NCI-H2196 (cell line): ENCODE data around the gene ITGA4.

Source experiments
- DNase-seq: peaks from one replicate; lab custom pipeline; 2025; ENCODE audit not compliant: unreplicated experiment; lab: John Stamatoyannopoulos, UW

The ITGA4 gene

DNA sequence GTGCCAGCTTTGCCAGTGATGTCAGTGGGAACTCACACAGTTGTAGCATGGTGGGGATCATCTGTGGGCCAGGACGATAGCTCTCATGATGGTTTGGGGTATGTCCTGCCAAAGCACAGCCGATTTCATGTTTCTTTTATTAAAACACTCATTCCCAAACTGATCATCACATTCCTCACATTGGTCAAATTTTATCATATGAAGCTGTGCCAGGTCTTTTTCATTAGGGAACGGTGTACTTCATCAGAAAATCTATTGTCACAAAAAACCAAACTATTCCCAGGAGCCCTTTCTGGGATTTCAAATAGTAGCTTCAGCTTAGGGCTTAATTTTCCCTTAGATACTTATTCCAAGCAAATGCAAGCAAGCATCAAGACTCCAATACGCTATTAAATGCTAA is 42.0 kb downstream of the ITGA4 start:
- DNase-seq = no peak

GRCh38 chr2:181500201-181500600 is 43.0 kb downstream of the ITGA4 start:
- DNase-seq = no peak

- DNase-seq = no peak
Measured at GRCh38 chr2:181515719-181516118, 58.5 kb downstream of the ITGA4 start.

- no peak for DNase-seq
Measured at GRCh38 chr2:181516992-181517391, 59.8 kb downstream of the ITGA4 start.

DNA sequence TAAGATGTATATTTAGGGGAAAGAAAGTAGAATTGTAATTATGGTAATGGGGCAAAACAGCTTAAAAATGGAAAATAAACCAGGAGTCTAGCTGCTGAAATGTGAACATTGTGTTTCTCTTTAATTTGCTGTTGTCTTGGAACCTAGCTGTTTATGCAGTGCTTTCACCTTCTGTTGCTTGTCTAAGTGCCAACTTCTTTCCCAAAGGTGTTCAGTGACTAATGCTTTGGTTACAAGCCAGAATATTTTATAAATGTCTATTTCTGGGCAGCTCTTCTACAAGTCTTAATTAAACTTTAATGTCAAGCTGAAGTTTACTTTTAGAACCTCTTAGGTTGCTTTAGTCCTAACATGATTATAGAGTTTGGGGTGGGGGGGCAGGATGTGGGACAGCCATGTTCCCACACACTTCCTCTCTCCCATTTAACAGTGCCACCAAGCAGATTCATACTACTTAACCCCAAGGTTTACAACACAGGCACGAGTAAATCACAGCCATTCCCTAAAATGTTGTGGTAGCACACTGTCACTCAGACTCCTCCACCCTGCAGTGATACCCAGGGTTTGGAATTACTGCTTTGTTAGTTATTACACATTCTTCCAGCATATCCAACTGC is 60.6 kb downstream of the ITGA4 start:
- DNase-seq = no peak

GRCh38 chr2:181520253-181520652 is 63.1 kb downstream of the ITGA4 start:
- no peak for DNase-seq

- DNase-seq = no peak
Measured at GRCh38 chr2:181523756-181524155, 66.6 kb downstream of the ITGA4 start.

DNA sequence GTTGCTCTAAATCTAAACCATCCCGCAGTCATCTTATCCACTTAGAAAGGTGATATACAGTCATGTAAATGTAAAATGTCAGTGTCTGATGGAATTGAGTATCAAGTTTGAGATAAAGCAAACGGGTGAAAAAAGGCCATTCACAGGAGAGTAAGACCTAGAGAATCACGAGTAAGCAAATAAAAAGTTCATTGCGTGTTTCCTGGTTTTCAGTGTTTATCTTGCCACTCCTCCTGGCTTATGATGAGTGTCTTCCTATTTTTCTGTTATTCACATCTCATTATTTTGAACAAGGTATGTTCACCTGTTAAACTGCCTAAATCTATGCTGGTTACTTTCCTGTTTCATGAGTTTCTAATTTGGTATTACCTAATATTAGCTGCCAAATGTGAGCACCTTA is 68.8 kb downstream of the ITGA4 start:
- no peak for DNase-seq

DNA sequence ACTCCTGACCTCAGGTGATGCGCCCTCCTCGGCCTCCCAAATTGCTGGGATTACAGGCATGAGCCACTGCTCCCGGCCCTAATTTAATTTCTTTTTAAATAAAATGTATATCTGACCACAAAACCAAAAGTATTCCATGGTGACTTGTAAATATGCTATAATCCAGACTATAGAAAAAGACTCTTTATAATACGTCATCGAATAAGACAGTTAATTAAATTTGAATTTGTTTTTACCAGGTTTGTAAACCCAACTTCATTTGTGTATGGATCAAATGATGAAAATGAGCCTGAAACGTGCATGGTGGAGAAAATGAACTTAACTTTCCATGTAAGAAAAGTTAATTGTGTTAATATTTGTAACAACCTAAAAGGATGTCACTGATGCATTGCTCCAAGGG is 69.9 kb downstream of the ITGA4 start:
- no peak for DNase-seq

DNA sequence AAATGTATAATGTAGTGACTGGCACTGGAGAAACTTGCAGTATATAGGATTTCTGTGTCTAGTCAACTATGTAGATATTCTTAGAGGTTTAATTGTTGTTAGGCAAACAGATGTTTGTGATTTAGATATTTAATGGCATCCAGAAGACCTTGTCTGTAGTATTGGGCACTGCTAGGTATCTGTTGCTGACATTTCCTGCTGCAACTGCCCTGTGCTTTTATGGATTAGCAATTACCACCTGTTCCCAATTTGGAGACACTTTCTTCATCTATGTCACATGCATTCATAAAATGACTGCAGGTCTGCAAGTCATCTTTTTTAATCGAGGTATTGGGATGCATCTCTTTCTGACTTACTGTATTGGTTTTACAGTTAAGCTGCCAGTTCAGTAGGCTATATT is 71.3 kb downstream of the ITGA4 start:
- no peak for DNase-seq

- no peak for DNase-seq
Measured at GRCh38 chr2:181536730-181537129, 79.5 kb downstream of the ITGA4 start.

- DNase-seq = no peak
Measured at GRCh38 chr2:181540421-181540820, 83.2 kb downstream of the ITGA4 start.

DNA sequence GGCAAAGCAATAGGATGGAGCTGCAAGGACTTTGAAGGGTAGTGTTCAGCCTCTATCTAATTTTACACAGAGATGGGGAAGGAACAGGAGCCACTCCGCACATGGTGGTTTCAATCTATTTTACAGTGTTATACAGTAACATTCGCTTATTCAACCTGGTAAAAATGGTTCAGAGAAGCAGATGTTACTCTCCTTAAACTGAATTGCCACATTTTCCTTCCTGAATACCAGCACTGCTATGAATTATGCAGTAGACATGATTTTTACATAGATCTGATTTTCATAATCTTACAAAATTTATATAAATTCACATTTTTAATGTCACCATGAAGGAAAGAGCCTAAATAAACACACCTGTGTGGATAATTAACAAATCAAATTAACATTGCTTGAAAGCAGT is 85.0 kb downstream of the ITGA4 start:
- no peak for DNase-seq

DNA sequence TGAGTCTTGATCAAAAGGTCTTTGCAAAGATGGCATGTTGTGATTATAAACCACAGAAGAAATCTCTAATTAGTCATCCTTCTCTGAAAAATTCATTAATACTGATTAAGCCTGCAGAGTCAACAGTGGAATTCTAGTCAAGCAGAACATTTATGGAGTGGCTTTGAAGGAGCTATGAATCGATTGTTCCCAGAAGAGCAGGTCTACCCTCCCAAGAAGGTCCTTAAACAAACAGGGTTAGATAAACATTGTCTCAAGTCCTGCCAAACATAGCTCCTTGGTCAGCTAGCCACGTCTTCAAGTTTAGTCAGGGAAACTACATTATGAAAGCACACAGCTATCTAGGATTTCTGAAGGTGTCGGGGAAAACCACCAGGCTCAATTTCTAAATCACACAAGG is 88.9 kb downstream of the ITGA4 start:
- DNase-seq = no peak

GRCh38 chr2:181552808-181553207 is 95.6 kb downstream of the ITGA4 start:
- no peak for DNase-seq

- no peak for DNase-seq
Measured at GRCh38 chr2:181553244-181553643, 96.1 kb downstream of the ITGA4 start.

- no peak for DNase-seq
Measured at GRCh38 chr2:181554061-181554830, 97.1 kb downstream of the ITGA4 start.

DNA sequence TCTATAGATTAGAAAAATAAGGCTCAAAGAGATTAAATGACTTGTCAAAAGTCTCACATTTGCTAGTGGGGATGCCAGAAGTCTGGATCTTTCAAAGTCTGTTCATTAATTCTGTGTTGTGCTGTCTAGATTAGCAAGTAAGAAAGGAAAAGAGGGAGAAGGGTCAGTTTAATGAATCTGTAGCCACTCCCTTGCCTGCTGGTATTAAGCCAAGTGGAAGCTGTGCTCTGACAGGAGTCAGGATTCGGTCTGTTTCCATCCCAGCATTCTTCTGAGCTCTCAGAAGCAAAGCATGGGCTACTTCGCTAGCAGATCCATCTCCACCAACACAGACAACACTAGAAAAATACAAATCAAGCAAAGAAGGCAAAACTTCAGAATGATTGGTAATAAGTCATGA is 101.2 kb downstream of the ITGA4 start:
- no peak for DNase-seq

- no peak for DNase-seq
Measured at GRCh38 chr2:181563101-181563692, 106.0 kb downstream of the ITGA4 start.

- no peak for DNase-seq
Measured at GRCh38 chr2:181566334-181567032, 109.3 kb downstream of the ITGA4 start.

GRCh38 chr2:181570059-181570458 is 112.9 kb downstream of the ITGA4 start:
- DNase-seq = no peak
